ENCODE results near the gene SKIC2. TPM values are rescaled to one million over a fixed set of nuclear protein-coding genes. Genes with fewer than 3 reads are reported as not detected.

The SKIC2 gene
- total RNA-seq, 1 donor from 2014 or later: 21.0 TPM

DNA sequence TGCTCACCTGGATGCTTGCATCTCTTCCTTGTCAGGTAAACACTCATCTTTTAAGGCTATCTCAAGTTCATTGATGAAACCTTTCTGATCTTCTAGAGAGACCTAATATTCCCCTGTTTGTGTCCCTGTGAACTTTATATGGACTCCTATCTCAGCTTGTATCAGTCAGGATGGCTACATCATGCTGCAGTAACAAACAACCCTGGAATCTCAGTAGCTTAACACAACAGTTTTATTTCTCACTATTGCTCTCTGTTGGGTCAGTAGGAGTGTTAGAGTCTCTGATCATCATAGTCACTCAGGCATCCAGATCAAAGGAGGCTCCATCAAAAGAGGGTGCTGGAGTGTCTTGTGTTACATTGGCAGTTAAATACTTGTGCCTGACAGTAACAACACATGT, 43.6 kb upstream of the SKIC2 start:
- H3K27me3 Mint-ChIP-seq (ENCODE audit: insufficient read depth, low read depth): peaks cover 2% of the 10 kb centered on the region
- peaks cover 8% of the 10 kb centered on the region for H3K4me1 Mint-ChIP-seq
- H3K27ac Mint-ChIP-seq: no peak overlapping the region
- DNase-seq (ENCODE audit: low spot score): no peak
- H4K20me1 ChIP-seq (ENCODE audit: low read depth): no peaks in the 10 kb centered on the region
- no peaks in the 10 kb centered on the region for H3K9me3 ChIP-seq (ENCODE audit: low read depth)
- no peaks in the 10 kb centered on the region for H3K79me2 ChIP-seq (ENCODE audit: low read depth)
- no peak overlapping the region for H2AFZ ChIP-seq (replicated peaks)
- no peak overlapping the region for H3K4me2 ChIP-seq
- no peaks in the 10 kb centered on the region for H3K27me3 ChIP-seq
- TF ChIP-seq EZH2phosphoT487 (IDR thresholded peaks at IDR 0.05): no peak
- TF ChIP-seq EZH2 (IDR thresholded peaks at IDR 0.05): no peak
- TF ChIP-seq CTCF (IDR thresholded peaks at IDR 0.05): no peak
- no peaks in the 10 kb centered on the region for H3K9me3 Mint-ChIP-seq
- H3K9ac ChIP-seq: no peak overlapping the region
- no peak overlapping the region for H3K4me3 Mint-ChIP-seq
- H3K36me3 Mint-ChIP-seq: no peaks in the 10 kb centered on the region
- no peaks in the 10 kb centered on the region for H3K4me1 ChIP-seq
- no peaks in the 10 kb centered on the region for H3K36me3 ChIP-seq
- no peaks in the 10 kb centered on the region for H3F3A ChIP-seq (ENCODE audit: low read depth)
- H3K27ac ChIP-seq: no peak overlapping the region
- H3K4me3 ChIP-seq: no peak overlapping the region

GRCh38 chr6:31915756-31916155, 43.2 kb upstream of the SKIC2 start:
- no peak overlapping the region for H3K4me3 Mint-ChIP-seq
- H3K9me3 Mint-ChIP-seq: no peaks in the 10 kb centered on the region
- no peak overlapping the region for H3K4me2 ChIP-seq
- H3K36me3 ChIP-seq: no peaks in the 10 kb centered on the region
- peaks cover 8% of the 10 kb centered on the region for H3K4me1 Mint-ChIP-seq
- no peaks in the 10 kb centered on the region for H3K36me3 Mint-ChIP-seq
- H4K20me1 ChIP-seq (ENCODE audit: low read depth): no peaks in the 10 kb centered on the region
- H3K4me3 ChIP-seq: no peak overlapping the region
- H2AFZ ChIP-seq (replicated peaks): no peak overlapping the region
- H3K79me2 ChIP-seq (ENCODE audit: low read depth): no peaks in the 10 kb centered on the region
- no peak overlapping the region for H3K27ac Mint-ChIP-seq
- H3K27me3 ChIP-seq: no peaks in the 10 kb centered on the region
- no peaks in the 10 kb centered on the region for H3F3A ChIP-seq (ENCODE audit: low read depth)
- TF ChIP-seq EZH2 (IDR thresholded peaks at IDR 0.05) (no peak), CTCF (IDR thresholded peaks at IDR 0.05) (no peak), EZH2phosphoT487 (IDR thresholded peaks at IDR 0.05) (no peak)
- H3K4me1 ChIP-seq: no peaks in the 10 kb centered on the region
- H3K9me3 ChIP-seq (ENCODE audit: low read depth): no peaks in the 10 kb centered on the region
- peaks cover 2% of the 10 kb centered on the region for H3K27me3 Mint-ChIP-seq (ENCODE audit: insufficient read depth, low read depth)
- H3K9ac ChIP-seq: no peak overlapping the region
- no peak for DNase-seq (ENCODE audit: low spot score)
- H3K27ac ChIP-seq: no peak overlapping the region

DNA sequence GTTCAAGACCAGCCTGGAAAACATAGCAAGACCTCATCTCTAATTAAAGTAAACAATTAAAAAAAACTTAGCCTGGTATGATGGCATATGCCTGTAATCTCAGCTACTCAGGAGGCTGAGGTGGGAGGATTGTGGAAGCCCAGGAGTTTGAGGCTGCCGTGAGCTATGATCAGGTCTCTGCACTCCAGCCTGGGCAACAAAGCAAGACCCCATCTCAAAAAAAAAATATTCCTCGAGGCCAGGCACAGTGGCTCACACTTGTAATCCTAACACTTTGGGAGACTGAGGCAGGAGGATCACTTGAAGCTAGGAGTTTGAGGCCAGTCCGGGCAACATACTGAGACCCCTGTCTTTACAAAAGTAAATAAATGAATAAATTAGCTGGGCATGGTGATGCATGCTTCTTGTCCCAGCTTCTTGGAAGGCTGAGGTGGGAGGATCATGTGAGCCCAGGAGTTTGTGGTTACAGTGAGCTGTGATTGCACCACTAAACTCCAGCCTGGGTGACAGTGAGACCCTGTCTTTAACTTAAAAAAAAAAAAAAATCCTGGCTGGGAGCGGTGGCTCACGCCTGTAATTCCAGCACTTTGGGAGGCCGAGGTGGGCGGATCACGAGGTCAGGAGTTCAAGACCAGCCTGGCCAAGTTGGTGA, 40.8 kb upstream of the SKIC2 start:
- H3F3A ChIP-seq (ENCODE audit: low read depth): no peaks in the 10 kb centered on the region
- Mint-ChIP-seq H3K4me1 (peaks cover 2% of the 10 kb centered on the region), H3K4me3 (no peak overlapping the region), H3K9me3 (no peaks in the 10 kb centered on the region), H3K27me3 (ENCODE audit: insufficient read depth, low read depth) (peaks cover 2% of the 10 kb centered on the region), H3K36me3 (no peaks in the 10 kb centered on the region), H3K27ac (no peak overlapping the region)
- no peak overlapping the region for H3K27ac ChIP-seq
- H3K36me3 ChIP-seq: no peaks in the 10 kb centered on the region
- no peak overlapping the region for H2AFZ ChIP-seq (replicated peaks)
- no peak for TF ChIP-seq EZH2 (IDR thresholded peaks at IDR 0.05)
- no peak for TF ChIP-seq CTCF (IDR thresholded peaks at IDR 0.05)
- no peak for TF ChIP-seq EZH2phosphoT487 (IDR thresholded peaks at IDR 0.05)
- H3K27me3 ChIP-seq: no peaks in the 10 kb centered on the region
- no peaks in the 10 kb centered on the region for H3K79me2 ChIP-seq (ENCODE audit: low read depth)
- no peak overlapping the region for H3K4me2 ChIP-seq
- no peaks in the 10 kb centered on the region for H4K20me1 ChIP-seq (ENCODE audit: low read depth)
- no peak for DNase-seq (ENCODE audit: low spot score)
- no peak overlapping the region for H3K4me3 ChIP-seq
- H3K4me1 ChIP-seq: no peaks in the 10 kb centered on the region
- no peaks in the 10 kb centered on the region for H3K9me3 ChIP-seq (ENCODE audit: low read depth)
- no peak overlapping the region for H3K9ac ChIP-seq
